Duodenal mucosa (tissue), 2 donors: ENCODE results near the gene ATP9A.

Source experiments
- H3K27ac ChIP-seq: one replicate; pipeline ENCODE4 v1.7.0; 2013; ENCODE audit warnings: low read depth, low read length
- H3K27me3 ChIP-seq, 2 donors: one replicate each; pipeline ENCODE4 v1.7.0; 2013; ENCODE audit warnings: low read length in 2 of 2, control low read depth in 1 of 2; ENCODE audit not compliant: insufficient read depth in 2 of 2, control insufficient read depth in 1 of 2
- H3K36me3 ChIP-seq, 2 donors: one replicate each; pipeline ENCODE4 v1.7.0; 2013; ENCODE audit warnings: low read length in 2 of 2, control low read depth in 1 of 2; ENCODE audit not compliant: insufficient read depth in 2 of 2, control insufficient read depth in 1 of 2
- H3K4me1 ChIP-seq, 2 donors: one replicate each; pipeline ENCODE4 v1.7.0; 2013; ENCODE audit warnings: low read length in 2 of 2, control low read depth in 1 of 2; ENCODE audit not compliant: insufficient read depth in 2 of 2, control insufficient read depth in 1 of 2
- H3K4me3 ChIP-seq, 2 donors: one replicate each; pipeline ENCODE4 v1.7.0; 2013; ENCODE audit warnings: low read length in 2 of 2, low read depth in 1 of 2
- H3K9ac ChIP-seq, 2 donors: one replicate each; pipeline ENCODE4 v1.7.0; 2013; ENCODE audit warnings: low read length in 2 of 2, low read depth in 1 of 2
- H3K9me3 ChIP-seq, 2 donors: one replicate each; pipeline ENCODE4 v1.7.0; 2013; ENCODE audit warnings: low read length in 2 of 2, control low read depth in 1 of 2; ENCODE audit not compliant: control insufficient read depth in 1 of 2

Gene ATP9A

DNA sequence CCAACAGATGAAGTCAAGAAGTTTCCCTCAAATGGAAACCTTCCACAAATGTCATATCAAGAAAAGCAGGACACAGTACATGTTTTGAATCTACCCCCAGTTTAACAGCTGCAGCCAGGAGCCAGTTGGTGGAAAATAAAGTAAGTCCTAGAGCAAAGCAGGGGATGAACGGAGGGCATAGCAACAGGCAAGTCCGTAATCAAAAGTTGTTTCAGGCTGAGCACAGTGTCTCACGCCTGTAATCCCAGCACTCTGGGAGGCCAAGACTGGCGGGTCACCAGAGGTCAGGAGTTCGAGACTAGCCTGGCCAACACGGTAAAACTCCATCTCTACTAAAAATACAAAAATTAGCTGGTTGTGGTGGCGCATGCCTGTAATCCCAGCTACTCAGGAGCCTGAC is 36.6 kb upstream of the ATP9A start:
- Histone ChIP-seq H3K4me1 (peaks cover 12 to 24% of the 10 kb centered on the region in 2 donors), H3K27ac (no peak overlapping the region), H3K27me3 (peaks cover 12 to 18% of the 10 kb centered on the region in 2 donors)

DNA sequence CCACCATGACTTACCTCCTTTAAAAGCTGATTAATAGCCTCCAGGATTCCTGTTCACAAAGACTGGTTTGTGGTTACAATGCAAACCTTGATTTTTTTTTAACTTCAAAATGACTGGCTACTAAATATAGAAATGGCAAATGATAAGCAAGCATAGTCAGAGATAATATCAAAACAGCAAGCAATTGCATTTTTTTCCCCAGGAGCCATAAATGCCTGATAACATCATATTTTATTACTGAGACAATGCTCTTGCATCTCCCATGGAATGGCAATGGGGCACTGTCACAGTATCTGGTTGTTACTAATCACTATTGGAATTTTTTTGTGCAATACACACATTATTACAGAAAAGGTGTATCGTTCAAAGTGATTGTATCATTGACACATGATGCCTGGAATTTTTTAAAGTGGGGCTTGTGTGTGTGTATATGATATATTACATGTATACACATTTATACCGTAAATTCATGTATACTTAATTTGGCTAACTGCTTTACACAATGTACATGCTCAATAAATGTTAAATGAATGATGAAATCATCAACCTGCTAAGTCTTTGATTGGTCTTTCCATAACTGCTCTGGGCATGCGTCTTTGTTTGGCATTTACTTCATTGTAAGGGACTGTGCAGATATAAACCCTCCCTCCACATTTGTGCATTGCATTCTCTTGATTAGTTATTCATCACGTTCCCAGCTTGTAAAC is 35.1 kb upstream of the ATP9A start:
- peaks cover 12 to 24% of the 10 kb centered on the region in 2 donors for H3K4me1 ChIP-seq
- no peaks in the 10 kb centered on the region for H3K9me3 ChIP-seq
- no peak overlapping the region for H3K4me3 ChIP-seq
- peaks cover 12 to 25% of the 10 kb centered on the region in 2 donors for H3K27me3 ChIP-seq
- no peak overlapping the region for H3K9ac ChIP-seq
- H3K36me3 ChIP-seq, result no peaks in the 10 kb centered on the region
- no peak overlapping the region for H3K27ac ChIP-seq

More for the DNA sequence above, 36.6 kb upstream of the ATP9A start:
- Histone ChIP-seq H3K4me3 (no peak overlapping the region), H3K9me3 (no peaks in the 10 kb centered on the region), H3K9ac (no peak overlapping the region), H3K36me3 (no peaks in the 10 kb centered on the region)

DNA sequence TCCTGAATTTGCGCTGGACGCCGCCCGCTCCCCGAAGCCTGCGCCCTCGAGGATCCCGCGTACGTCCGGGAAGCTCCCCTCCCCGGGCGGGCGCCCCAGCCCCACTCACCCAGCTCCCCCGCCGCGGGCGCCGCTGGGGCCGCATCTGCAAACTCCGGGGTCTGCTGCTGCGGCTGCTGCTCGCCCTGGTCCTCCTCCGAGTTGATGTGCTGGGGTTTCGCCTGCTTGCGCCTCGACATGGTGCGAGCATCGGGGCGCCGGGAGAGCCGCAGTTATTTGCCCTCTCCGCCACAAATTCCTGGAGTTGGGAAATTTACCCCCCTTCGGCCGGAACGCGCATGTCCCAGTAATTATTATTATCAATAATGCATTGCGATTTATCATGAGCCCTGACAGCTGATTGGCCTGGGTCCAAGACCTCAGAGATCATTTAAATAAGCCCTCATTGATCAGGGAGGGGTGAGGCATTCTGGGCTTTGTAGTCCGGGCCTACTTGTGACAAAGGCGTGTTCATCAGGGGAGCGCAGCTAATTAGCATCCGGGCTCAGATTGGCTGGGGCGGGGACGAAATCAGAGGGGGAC is 34.1 kb upstream of the ATP9A start, which contains the start of gene SALL4:
Gene SALL4, minus strand, starts transcription at position 352 of the 582 bp plus-strand sequence. Its CDS starts 113 bp downstream, at position 239.
- peak within 1 kb of the TSS; percentile 57 to 61 for H3K4me3 ChIP-seq
- peaks cover 12 to 24% of the 10 kb centered on the region in 2 donors for H3K4me1 ChIP-seq
- peaks cover 12 to 28% of the 10 kb centered on the region in 2 donors for H3K27me3 ChIP-seq
- H3K36me3 ChIP-seq, result no peaks in the 10 kb centered on the region
- H3K27ac ChIP-seq, result no peak within 1 kb of the TSS
- no peaks in the 10 kb centered on the region for H3K9me3 ChIP-seq
- no peak within 1 kb of the TSS for H3K9ac ChIP-seq

DNA sequence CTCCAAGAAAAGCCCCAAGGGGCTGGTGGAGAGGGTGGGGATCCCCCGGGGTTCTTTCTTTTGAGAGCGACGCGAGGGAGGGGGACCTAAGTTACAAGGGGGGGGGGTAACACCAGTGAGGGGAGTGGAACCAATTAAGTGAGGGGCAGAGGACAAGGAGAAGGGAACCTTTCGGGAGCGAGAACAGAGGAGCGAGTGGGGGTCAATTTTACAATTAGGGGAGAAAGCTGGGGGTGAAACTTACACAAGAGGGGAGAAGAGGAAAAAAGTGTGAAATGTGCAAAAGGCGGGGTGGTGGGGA is 33.6 kb upstream of the ATP9A start:
- H3K9me3 ChIP-seq, result no peaks in the 10 kb centered on the region
- peaks cover 12 to 28% of the 10 kb centered on the region in 2 donors for H3K27me3 ChIP-seq
- H3K27ac ChIP-seq, result no peak overlapping the region
- H3K4me1 ChIP-seq, result peaks cover 12 to 24% of the 10 kb centered on the region in 2 donors
- H3K4me3 ChIP-seq, result peak overlapping the region; percentile 57 to 61
- no peak overlapping the region for H3K9ac ChIP-seq
- H3K36me3 ChIP-seq, result no peaks in the 10 kb centered on the region

DNA sequence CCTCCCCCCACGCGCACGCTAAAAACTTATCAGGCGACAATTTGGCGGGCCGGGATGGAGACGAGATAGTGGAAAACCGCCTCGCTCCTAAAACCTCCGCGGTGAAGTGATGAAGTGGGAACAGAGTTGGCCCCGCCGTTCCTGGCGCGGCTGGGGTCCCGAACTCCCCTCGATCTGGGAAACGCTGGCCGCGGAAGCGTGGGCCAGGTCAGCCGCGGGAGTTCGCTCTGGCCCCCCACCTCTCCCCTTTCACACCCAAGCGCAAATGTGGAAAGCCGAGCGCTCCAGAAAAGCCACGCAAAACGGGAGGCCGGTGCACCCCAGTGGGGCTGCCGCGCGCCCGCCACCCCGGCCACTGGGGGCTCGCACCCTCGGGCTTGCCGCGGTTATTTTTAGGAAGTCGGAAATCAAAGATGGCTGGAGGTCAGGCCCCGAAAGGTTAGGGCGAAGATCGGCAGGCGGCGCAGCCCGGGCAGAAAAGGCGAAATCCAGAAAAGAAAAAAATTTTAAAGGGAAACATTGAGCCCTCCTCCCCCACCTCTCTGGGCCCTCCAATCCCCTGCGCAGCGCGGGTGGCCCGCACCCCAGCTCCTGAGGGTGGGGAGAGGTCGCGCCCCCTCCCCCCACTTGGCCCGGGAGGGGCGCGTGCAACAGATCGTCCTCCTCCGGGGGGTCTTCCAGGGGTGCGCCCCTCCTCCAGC is 33.1 kb upstream of the ATP9A start:
- Histone ChIP-seq H3K9ac (no peak overlapping the region), H3K4me3 (peak overlapping the region; percentile 57 to 61), H3K27me3 (peaks cover 12 to 28% of the 10 kb centered on the region in 2 donors), H3K9me3 (no peaks in the 10 kb centered on the region), H3K4me1 (peaks cover 12 to 24% of the 10 kb centered on the region in 2 donors), H3K36me3 (no peaks in the 10 kb centered on the region), H3K27ac (no peak overlapping the region)

DNA sequence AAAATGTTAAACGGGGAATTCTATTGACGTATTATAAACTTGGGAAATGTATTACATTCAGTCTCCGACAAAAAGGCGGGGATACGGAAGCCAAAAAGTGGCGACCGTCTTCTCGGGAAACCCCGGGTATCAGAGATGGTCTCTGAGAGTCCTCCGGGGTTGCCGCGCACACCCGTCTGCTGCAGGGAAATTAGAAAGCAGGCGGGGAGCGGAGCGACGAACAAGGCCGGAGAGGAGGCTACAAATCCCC is 32.6 kb upstream of the ATP9A start:
- H3K9ac ChIP-seq, result no peak overlapping the region
- no peak overlapping the region for H3K27ac ChIP-seq
- H3K4me3 ChIP-seq, result peak overlapping the region; percentile 57 to 61
- peaks cover 12 to 28% of the 10 kb centered on the region in 2 donors for H3K27me3 ChIP-seq
- no peaks in the 10 kb centered on the region for H3K36me3 ChIP-seq
- H3K4me1 ChIP-seq, result peaks cover 12 to 24% of the 10 kb centered on the region in 2 donors
- H3K9me3 ChIP-seq, result no peaks in the 10 kb centered on the region

DNA sequence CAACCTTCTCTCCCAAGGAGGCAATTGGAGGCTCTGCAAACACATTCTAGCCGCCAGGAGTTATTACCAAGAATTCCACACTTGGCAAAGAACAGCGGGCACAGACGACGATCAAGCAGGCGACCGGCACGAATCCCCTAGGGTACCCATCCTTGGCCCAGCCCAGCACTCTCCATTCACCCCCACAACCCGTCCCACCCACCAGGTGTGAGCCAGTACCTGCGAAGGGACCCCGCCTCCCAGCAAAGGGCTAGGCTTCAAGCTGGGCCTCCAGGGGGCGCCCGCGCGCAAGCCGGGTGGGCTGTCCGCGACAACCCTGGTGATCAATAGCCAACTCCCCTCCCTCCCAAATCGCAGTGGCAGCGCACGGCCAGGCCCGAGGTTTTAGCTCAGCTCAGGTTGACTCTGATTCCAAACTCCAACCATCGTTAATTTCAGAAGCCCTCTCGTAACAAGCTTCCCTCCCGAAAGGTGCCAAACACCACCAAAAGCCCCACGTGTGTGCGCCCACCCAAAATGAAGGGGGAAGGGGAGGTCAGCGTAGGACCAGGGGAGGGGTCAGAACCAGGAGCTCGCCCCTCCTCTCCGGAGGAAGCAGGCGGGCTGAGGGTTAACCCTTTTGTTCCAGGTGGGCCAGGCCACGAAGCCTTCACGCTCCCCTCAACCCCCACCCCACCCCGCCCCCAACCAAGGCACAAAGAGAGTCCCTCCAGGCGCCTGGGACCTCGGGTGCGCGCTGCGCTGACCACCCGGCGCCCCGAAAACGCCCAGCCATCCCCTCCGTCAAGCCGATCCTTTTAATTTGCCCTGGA is 32.1 kb upstream of the ATP9A start:
- Histone ChIP-seq H3K27ac (no peak overlapping the region), H3K9ac (no peak overlapping the region), H3K9me3 (no peaks in the 10 kb centered on the region), H3K4me3 (peak overlapping the region; percentile 57 to 61), H3K4me1 (peaks cover 12 to 24% of the 10 kb centered on the region in 2 donors), H3K36me3 (no peaks in the 10 kb centered on the region), H3K27me3 (peaks cover 12 to 28% of the 10 kb centered on the region in 2 donors)

DNA sequence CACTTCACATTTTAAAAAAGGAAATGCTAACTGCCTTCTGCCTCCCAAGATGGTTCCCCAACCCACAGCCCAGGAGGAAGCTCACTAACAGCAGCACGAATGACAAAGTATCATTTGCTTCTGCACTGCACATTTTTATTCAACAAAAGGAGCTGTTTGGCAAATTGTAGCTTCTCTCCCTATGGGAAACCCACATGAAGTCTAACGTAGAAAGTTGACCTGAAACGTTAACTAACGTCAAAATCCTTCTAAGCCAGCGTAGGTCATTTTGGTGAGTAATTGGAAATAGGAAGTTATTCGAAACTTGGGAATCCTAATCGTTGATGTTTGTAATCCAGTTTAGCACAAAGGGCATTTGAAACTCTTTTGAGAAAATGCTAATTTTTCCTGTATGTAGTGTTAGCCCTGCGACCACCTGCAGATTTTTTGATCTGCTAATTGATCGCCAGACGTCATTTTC is 31.2 kb upstream of the ATP9A start:
- H3K4me3 ChIP-seq, result no peak overlapping the region
- peaks cover 12 to 28% of the 10 kb centered on the region in 2 donors for H3K27me3 ChIP-seq
- no peaks in the 10 kb centered on the region for H3K9me3 ChIP-seq

DNA sequence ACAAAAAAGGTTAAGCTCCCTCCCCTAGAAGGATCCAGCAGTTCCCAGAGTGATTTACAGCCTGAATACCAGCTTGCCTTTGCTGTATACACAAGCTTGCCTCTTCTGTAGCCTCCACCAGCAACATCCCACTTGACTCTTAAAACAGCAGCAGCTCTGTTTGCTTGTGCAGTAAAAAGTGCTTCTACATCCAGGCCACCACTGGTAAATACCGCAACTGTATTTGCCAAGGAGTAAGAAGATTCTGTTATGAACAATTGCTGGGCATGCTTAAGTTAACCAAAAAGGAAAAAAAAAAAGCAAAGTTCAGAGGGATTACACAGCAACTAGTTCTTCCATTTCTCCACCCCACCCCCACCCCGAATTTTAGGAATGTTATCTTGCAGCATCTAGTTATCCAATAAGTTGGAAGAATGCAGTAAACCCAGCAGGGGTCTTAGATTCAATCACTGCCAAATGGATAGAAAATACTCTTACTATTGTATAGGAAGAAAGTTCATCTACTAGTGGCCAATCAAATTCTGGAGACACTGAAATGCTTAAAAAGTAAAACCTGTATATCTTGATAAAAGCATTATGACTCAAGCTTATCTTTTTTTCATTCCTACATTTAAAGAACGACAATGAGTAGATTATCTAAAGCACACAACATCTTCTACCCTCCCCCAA is 29.3 kb upstream of the ATP9A start:
- no peaks in the 10 kb centered on the region for H3K36me3 ChIP-seq
- no peak overlapping the region for H3K9ac ChIP-seq
- no peak overlapping the region for H3K27ac ChIP-seq
- no peaks in the 10 kb centered on the region for H3K9me3 ChIP-seq
- H3K4me3 ChIP-seq, result no peak overlapping the region
- peaks cover 12 to 20% of the 10 kb centered on the region in 2 donors for H3K27me3 ChIP-seq
- peaks cover 12 to 24% of the 10 kb centered on the region in 2 donors for H3K4me1 ChIP-seq

More for the DNA sequence above, 31.2 kb upstream of the ATP9A start:
- Histone ChIP-seq H3K4me1 (peaks cover 12 to 24% of the 10 kb centered on the region in 2 donors), H3K36me3 (no peaks in the 10 kb centered on the region), H3K27ac (no peak overlapping the region), H3K9ac (no peak overlapping the region)
